HAP-1 (cell line): ENCODE results near the gene KNOP1.
A peak's percentile ranks its signal among the peaks of the same experiment; 100 is the strongest.
"Not testable (repeated sequence)": the region's sequence is repeated elsewhere in the genome, so short reads cannot be mapped to it uniquely, and the experiment has no call there.

Experiments used
- DNase-seq, 2 experiments: peaks; one replicate each; pipeline ENCODE4 v3.0.0-alpha.2; 2016 to 2020; ENCODE audit warnings: low spot score in 2 of 2
- H3K27me3 ChIP-seq: fragments of 250-450 bp; sonication (Bioruptor Pico); 2 replicates; pipeline ENCODE4 v1.5.1; 2020; ENCODE audit warnings: low read depth, mild to moderate bottlenecking, moderate library complexity
- H3K36me3 ChIP-seq: fragments of 250-450 bp; sonication (Bioruptor Pico); replicated peaks from 2 replicates; pipeline ENCODE4 v1.5.1; 2020; ENCODE audit warnings: mild to moderate bottlenecking
- H3K4me1 ChIP-seq: fragments of 250-450 bp; sonication (Bioruptor Pico); 2 replicates; pipeline ENCODE4 v1.5.1; 2020; ENCODE audit warnings: mild to moderate bottlenecking
- H3K4me3 ChIP-seq: fragments of 250-450 bp; sonication (Bioruptor Pico); 2 replicates; pipeline ENCODE4 v1.5.1; 2020; ENCODE audit warnings: mild to moderate bottlenecking, moderate library complexity
- H3K9me3 ChIP-seq: fragments of 250-450 bp; sonication (Bioruptor Pico); 2 replicates; pipeline ENCODE4 v1.5.1; 2020; ENCODE audit warnings: mild to moderate bottlenecking, moderate library complexity
- in situ Hi-C: fragments of 300-500 bp; cut with MboI; formaldehyde crosslinking; loops from 3 replicates; pipeline ENCODE4 v1.14.3; 2020; ENCODE audit warnings: low sequenced_read_pairs, inconsistent platforms, mixed read lengths

Gene KNOP1

GRCh38 chr16:19677402-19677801 is 40.6 kb downstream of the KNOP1 start:
- DNase-seq, result no peak
- H3K36me3 ChIP-seq, result no peaks in the 10 kb centered on the region
- H3K27me3 ChIP-seq, result no peaks in the 10 kb centered on the region
- in situ Hi-C loops, result no loop called here
- H3K9me3 ChIP-seq, result no peaks in the 10 kb centered on the region
- no peak overlapping the region for H3K4me3 ChIP-seq
- no peaks in the 10 kb centered on the region for H3K4me1 ChIP-seq

- Histone ChIP-seq H3K4me1 (no peaks in the 10 kb centered on the region), H3K27me3 (no peaks in the 10 kb centered on the region), H3K36me3 (no peaks in the 10 kb centered on the region), H3K4me3 (no peak overlapping the region), H3K9me3 (no peaks in the 10 kb centered on the region)
- DNase-seq, result no peak
- in situ Hi-C loops, result no loop called here
These were observed 43.5 kb downstream of the KNOP1 start for GRCh38 chr16:19674485-19674884.

GRCh38 chr16:19672378-19672777 is 45.6 kb downstream of the KNOP1 start:
- H3K4me3 ChIP-seq, result no peak overlapping the region
- no peaks in the 10 kb centered on the region for H3K9me3 ChIP-seq
- DNase-seq, result no peak
- H3K36me3 ChIP-seq, result no peaks in the 10 kb centered on the region
- no peaks in the 10 kb centered on the region for H3K4me1 ChIP-seq
- no peaks in the 10 kb centered on the region for H3K27me3 ChIP-seq
- in situ Hi-C loops, result no loop called here

GRCh38 chr16:19666477-19666876 is 51.5 kb downstream of the KNOP1 start:
- Histone ChIP-seq H3K4me3 (no peak overlapping the region), H3K27me3 (no peaks in the 10 kb centered on the region), H3K9me3 (no peaks in the 10 kb centered on the region), H3K4me1 (peaks cover 9% of the 10 kb centered on the region), H3K36me3 (0 out of 2 replicates have a peak, but pooled peaks cover 2% of the 10 kb centered on the region)
- in situ Hi-C loops, result no loop called here
- DNase-seq, result peak; percentile 71 to 79

GRCh38 chr16:19665313-19665712 is 52.7 kb downstream of the KNOP1 start:
- H3K36me3 ChIP-seq, in situ Hi-C loops, H3K27me3 ChIP-seq, DNase-seq, H3K9me3 ChIP-seq, H3K4me3 ChIP-seq, H3K4me1 ChIP-seq: not testable (repeated sequence)

GRCh38 chr16:19664166-19664565 is 53.9 kb downstream of the KNOP1 start:
- no peak overlapping the region for H3K4me3 ChIP-seq
- DNase-seq, result no peak
- H3K9me3 ChIP-seq, result no peaks in the 10 kb centered on the region; the same call in 1 of the 2 replicates
- H3K4me1 ChIP-seq, result peaks cover 9% of the 10 kb centered on the region
- in situ Hi-C loops, result no loop called here
- 0 out of 2 replicates have a peak, but pooled peaks cover 2% of the 10 kb centered on the region for H3K36me3 ChIP-seq
- no peaks in the 10 kb centered on the region for H3K27me3 ChIP-seq

GRCh38 chr16:19662351-19662750 is 55.7 kb downstream of the KNOP1 start:
- peak; percentile 25 to 36 for DNase-seq
- in situ Hi-C loops, result no loop called here
- no peaks in the 10 kb centered on the region for H3K27me3 ChIP-seq
- H3K4me1 ChIP-seq, result peaks cover 9% of the 10 kb centered on the region
- H3K36me3 ChIP-seq, result 0 out of 2 replicates have a peak, but pooled peaks cover 2% of the 10 kb centered on the region
- H3K9me3 ChIP-seq, result no peaks in the 10 kb centered on the region; the same call in 1 of the 2 replicates
- H3K4me3 ChIP-seq, result no peak overlapping the region

GRCh38 chr16:19660432-19660831 is 57.6 kb downstream of the KNOP1 start:
- Histone ChIP-seq H3K4me1 (peaks cover 4% of the 10 kb centered on the region), H3K4me3 (no peak overlapping the region), H3K36me3 (0 out of 2 replicates have a peak, but pooled peaks cover 2% of the 10 kb centered on the region), H3K9me3 (no peaks in the 10 kb centered on the region; the same call in 1 of the 2 replicates), H3K27me3 (no peaks in the 10 kb centered on the region)
- DNase-seq, result no peak
- in situ Hi-C loops, result no loop called here

- DNase-seq, result no peak
- Histone ChIP-seq H3K9me3 (no peaks in the 10 kb centered on the region; the same call in 1 of the 2 replicates), H3K4me3 (no peak overlapping the region), H3K4me1 (peaks cover 4% of the 10 kb centered on the region), H3K36me3 (no peaks in the 10 kb centered on the region), H3K27me3 (no peaks in the 10 kb centered on the region)
- in situ Hi-C loops, result no loop called here
These were observed 58.5 kb downstream of the KNOP1 start for GRCh38 chr16:19659554-19659953.

GRCh38 chr16:19657831-19658230 is 60.2 kb downstream of the KNOP1 start:
- no peaks in the 10 kb centered on the region for H3K27me3 ChIP-seq
- H3K9me3 ChIP-seq, result no peaks in the 10 kb centered on the region; the same call in 1 of the 2 replicates
- no peak for DNase-seq
- no peaks in the 10 kb centered on the region; the same call in 1 of the 2 replicates for H3K36me3 ChIP-seq
- in situ Hi-C loops, result no loop called here
- no peak overlapping the region for H3K4me3 ChIP-seq
- peaks cover 4% of the 10 kb centered on the region for H3K4me1 ChIP-seq

GRCh38 chr16:19655242-19655777 is 62.7 kb downstream of the KNOP1 start:
- H3K9me3 ChIP-seq, result no peaks in the 10 kb centered on the region; the same call in 1 of the 2 replicates
- DNase-seq, result no peak
- no peak overlapping the region for H3K4me3 ChIP-seq
- no peaks in the 10 kb centered on the region for H3K27me3 ChIP-seq
- H3K4me1 ChIP-seq, result no peaks in the 10 kb centered on the region
- no peaks in the 10 kb centered on the region; the same call in 1 of the 2 replicates for H3K36me3 ChIP-seq
- in situ Hi-C loops, result no loop called here

GRCh38 chr16:19654147-19654546 is 63.9 kb downstream of the KNOP1 start:
- DNase-seq, result no peak
- no peaks in the 10 kb centered on the region for H3K4me1 ChIP-seq
- in situ Hi-C loops, result no loop called here
- H3K36me3 ChIP-seq, result no peaks in the 10 kb centered on the region; the same call in none of the 2 replicates
- no peaks in the 10 kb centered on the region for H3K27me3 ChIP-seq
- H3K9me3 ChIP-seq, result no peaks in the 10 kb centered on the region; the same call in 1 of the 2 replicates
- H3K4me3 ChIP-seq, result no peak overlapping the region
